B cell (primary cell): ENCODE results near the gene PNPLA1. TPM values are rescaled to one million over a fixed set of nuclear protein-coding genes. Genes with fewer than 3 reads are reported as not detected.

Experiments used
- ATAC-seq: fragments of 200-7000 bp; cut with Tn5 transposase; one replicate; pipeline ENCODE4 v1.10.0; 2021; ENCODE audit warnings: low read depth, mild to moderate bottlenecking, moderate number of reproducible peaks, moderate library complexity
- CTCF ChIA-PET: fragments of 350-600 bp; sonication (Branson Sonifier 250); formaldehyde crosslinking; loops from one replicate; lab custom pipeline; 2021; ENCODE audit warnings: antibody characterized with exemption, inconsistent platforms; lab: Charles Lee
- POLR2A ChIA-PET: fragments of 350-600 bp; sonication (Branson Sonifier 250); formaldehyde crosslinking; loops from one replicate; lab custom pipeline; 2021; ENCODE audit warnings: antibody characterized with exemption; lab: Charles Lee
- DNase-seq: peaks from one replicate; pipeline ENCODE4 v3.0.0; 2013
- H2AFZ ChIP-seq: 2 replicates; pipeline ENCODE4 v1.6.1; 2012; ENCODE audit warnings: mild to moderate bottlenecking, low read depth, low read length; ENCODE audit not compliant: insufficient read depth, poor library complexity, severe bottlenecking
- H3K27ac ChIP-seq, 2 donors: 1 replicate in 1 of 2; 2 replicates in 1 of 2; pipeline ENCODE4 v1.5.1; 2012 to 2013; ENCODE audit warnings: low read length in 2 of 2, mild to moderate bottlenecking in 2 of 2, moderate library complexity in 1 of 2
- H3K27me3 ChIP-seq, 4 experiments: fragments of 200-600 bp in 1 of 4; sonication (generic) in 1 of 4; replicated peaks in 1 of 4; 1 replicate in 2 of 4; 2 replicates in 2 of 4; pipeline versions ENCODE4 v1.6.1 to v1.7.0; 2013 to 2016; ENCODE audit warnings: low read length in 3 of 4, mild to moderate bottlenecking in 2 of 4, mixed read lengths in 1 of 4, moderate library complexity in 1 of 4; ENCODE audit not compliant: insufficient read depth in 4 of 4, control insufficient read depth in 3 of 4; ENCODE audit errors: control extremely low read depth in 1 of 4
- H3K36me3 ChIP-seq, 2 experiments: replicated peaks in 1 of 2; 1 replicate in 1 of 2; 2 replicates in 1 of 2; pipeline versions ENCODE4 v1.6.1 to v1.7.1; 2013; ENCODE audit warnings: low read length in 1 of 2; ENCODE audit not compliant: insufficient read depth in 2 of 2, control insufficient read depth in 1 of 2; ENCODE audit errors: control extremely low read depth in 1 of 2, extremely low read depth in 1 of 2
- H3K4me1 ChIP-seq, 2 donors: fragments of 200-600 bp in 1 of 2; sonication (generic) in 1 of 2; 1 replicate in 1 of 2; 2 replicates in 1 of 2; pipeline versions ENCODE4 v1.5.1 to v1.6.1; 2013 to 2017; ENCODE audit warnings: low read length in 2 of 2; ENCODE audit not compliant: control insufficient read depth in 2 of 2, insufficient read depth in 2 of 2
- H3K4me2 ChIP-seq: replicated peaks from 2 replicates; pipeline ENCODE3; 2012; ENCODE audit warnings: mild to moderate bottlenecking, low read depth, low read length; ENCODE audit not compliant: poor library complexity, severe bottlenecking
- H3K4me3 ChIP-seq, 5 experiments: fragments of 200-600 bp in 1 of 5; sonication (generic) in 1 of 5; 1 replicate in 3 of 5; 2 replicates in 2 of 5; pipeline versions ENCODE4 v1.5.1 to v1.7.0; 2011 to 2016; ENCODE audit warnings: low read length in 4 of 5, mild to moderate bottlenecking in 4 of 5, low read depth in 2 of 5, control low read depth in 1 of 5, moderate library complexity in 1 of 5; ENCODE audit not compliant: insufficient read depth in 1 of 5; ENCODE audit errors: control extremely low read depth in 1 of 5, extremely low read depth in 1 of 5
- H3K79me2 ChIP-seq: fragments of 200-600 bp; sonication (generic); one replicate; pipeline ENCODE4 v1.6.0; 2016; ENCODE audit warnings: low read length; ENCODE audit not compliant: control insufficient read depth, insufficient read depth
- H3K9ac ChIP-seq: fragments of 200-600 bp; sonication (generic); 2 replicates; pipeline ENCODE4 v1.6.1; 2017; ENCODE audit warnings: mild to moderate bottlenecking, low read length, moderate library complexity
- H3K9me3 ChIP-seq, 3 donors: one replicate each; pipeline versions ENCODE4 v1.6.1 to v1.7.1; 2013; ENCODE audit warnings: low read length in 2 of 3; ENCODE audit not compliant: control insufficient read depth in 2 of 3, insufficient read depth in 1 of 3; ENCODE audit errors: control extremely low read depth in 1 of 3
- H4K20me1 ChIP-seq: 2 replicates; pipeline ENCODE4 v1.6.0; 2012; ENCODE audit warnings: mild to moderate bottlenecking, low read length; ENCODE audit not compliant: insufficient read depth, control insufficient read depth, poor library complexity, severe bottlenecking
- H3K27ac Mint-ChIP-seq: one replicate; pipeline ENCODE4 v1.8.0; 2021; ENCODE audit warnings: mixed read lengths
- H3K27me3 Mint-ChIP-seq: one replicate; pipeline ENCODE4 v1.8.0; 2021; ENCODE audit warnings: mixed read lengths
- H3K4me1 Mint-ChIP-seq: one replicate; pipeline ENCODE4 v1.8.0; 2021; ENCODE audit warnings: mixed read lengths
- H3K4me3 Mint-ChIP-seq: one replicate; pipeline ENCODE4 v1.8.0; 2021; ENCODE audit warnings: mixed read lengths
- H3K9me3 Mint-ChIP-seq: one replicate; pipeline ENCODE4 v1.8.0; 2022; ENCODE audit warnings: mixed read lengths; ENCODE audit not compliant: insufficient read depth
- CTCF ChIP-seq: fragments of 200-600 bp; IDR thresholded peaks from one replicate; pipeline ENCODE4 v1.8.0; 2022; ENCODE audit warnings: antibody characterized with exemption, mild to moderate bottlenecking
- EZH2 ChIP-seq: IDR thresholded peaks from 2 replicates; pipeline ENCODE4 v1.6.1; 2012; ENCODE audit warnings: borderline replicate concordance, low read depth, mild to moderate bottlenecking, moderate library complexity, low read length; ENCODE audit not compliant: insufficient read depth, poor library complexity, severe bottlenecking
- WGBS: methylation state at CpG from one replicate; pipeline ENCODE4 v1.1.5; 2013; ENCODE audit warnings: missing lambda C conversion rate; ENCODE audit not compliant: insufficient coverage; 5-methylcytosine and 5-hydroxymethylcytosine counted together
- intact Hi-C: fragments of 100-400 bp; cut with micrococcal nuclease; formaldehyde crosslinking; loops from one replicate; pipeline ENCODE4 v1.10.0; 2022
- polyA plus RNA-seq: library from polyadenylated mRNA; depleted of rRNA; stranded (reverse); fragments of >200 nt; gene quantifications from 2 replicates; pipeline ENCODE4 v1.2.3, GENCODE V29; 2012
- total RNA-seq, 2 donors: library from RNA; stranded (reverse); fragments of 120-200 nt in 1 of 2; gene quantifications; 1 replicate in 1 of 2; 2 replicates in 1 of 2; pipeline versions ENCODE4 v1.2.3 to v1.2.4, GENCODE V29; 2013 to 2022

Gene PNPLA1
- total and polyA plus RNA-seq, 2 donors (not counting 1 experiment from before 2014, with no cell fraction given) = 0.12 TPM; not detected in 1

GRCh38 chr6:36243562-36244212 lies 26.2 kb upstream of the PNPLA1 start:
- Histone ChIP-seq H3K4me1 (peaks cover 7 to 20% of the 10 kb centered on the region in 2 donors), H3K27ac (no peak overlapping the region), H3K79me2 (no peaks in the 10 kb centered on the region), H3K27me3 (no peaks in the 10 kb centered on the region), H4K20me1 (no peaks in the 10 kb centered on the region), H3K9me3 (peaks cover 0 to 4% (median 0%) of the 10 kb centered on the region in 3 donors), H3K36me3 (no peaks in the 10 kb centered on the region), H3K4me3 (no peak overlapping the region), H3K9ac (no peak overlapping the region), H3K4me2 (no peak overlapping the region), H2AFZ (no peak overlapping the region)
- POLR2A ChIA-PET = no interaction called here
- H3K27ac Mint-ChIP-seq = no peak overlapping the region
- CTCF ChIA-PET = interaction anchor here (0.7 kb wide), 1 partner anchor 9 kb away, joined by 3 read pairs; no protein-coding TSS in a partner anchor
- H3K4me3 Mint-ChIP-seq = no peak overlapping the region
- H3K9me3 Mint-ChIP-seq = peaks cover 2% of the 10 kb centered on the region
- H3K4me1 Mint-ChIP-seq = peaks cover 19% of the 10 kb centered on the region
- H3K27me3 Mint-ChIP-seq = peaks cover 3% of the 10 kb centered on the region
- 100% methylated on average over 1 of the region's 3 CpGs for WGBS
- intact Hi-C loops = no loop called here
- ATAC-seq = no peak
- DNase-seq = no peak
- TF ChIP-seq CTCF = no peak
- no peak for TF ChIP-seq EZH2

- Histone ChIP-seq H3K27ac (no peak overlapping the region), H3K79me2 (no peaks in the 10 kb centered on the region), H3K4me2 (no peak overlapping the region), H4K20me1 (no peaks in the 10 kb centered on the region), H3K9ac (no peak overlapping the region), H3K4me1 (peaks cover 7 to 20% of the 10 kb centered on the region in 2 donors), H3K36me3 (no peaks in the 10 kb centered on the region), H2AFZ (no peak overlapping the region), H3K9me3 (peaks cover 0 to 4% (median 0%) of the 10 kb centered on the region in 3 donors), H3K4me3 (no peak overlapping the region), H3K27me3 (no peaks in the 10 kb centered on the region)
- H3K4me3 Mint-ChIP-seq = no peak overlapping the region
- POLR2A ChIA-PET = no interaction called here
- ATAC-seq = no peak
- 77% methylated on average over 8 of the region's 8 CpGs for WGBS
- peaks cover 19% of the 10 kb centered on the region for H3K4me1 Mint-ChIP-seq
- peaks cover 2% of the 10 kb centered on the region for H3K9me3 Mint-ChIP-seq
- no peak overlapping the region for H3K27ac Mint-ChIP-seq
- CTCF ChIA-PET = no interaction called here
- no peak for DNase-seq
- TF ChIP-seq CTCF (no peak), EZH2 (no peak)
- intact Hi-C loops = no loop called here
- peaks cover 3% of the 10 kb centered on the region for H3K27me3 Mint-ChIP-seq
These were observed 25.1 kb upstream of the PNPLA1 start for GRCh38 chr6:36244641-36245280.
